Neural progenitor cell (in vitro differentiated cells): ENCODE measurements around the gene NOTCH1. TPM values are rescaled to one million over a fixed set of nuclear protein-coding genes. Genes with fewer than 3 reads are reported as not detected.

ENCODE experiments used
- DNase-seq: peaks from one replicate; pipeline ENCODE4 v3.0.0-alpha.2; 2016; ENCODE audit warnings: low spot score
- H2AFZ ChIP-seq: fragments of 200-600 bp; sonication (generic); replicated peaks from 2 replicates; pipeline ENCODE4 v1.6.1; 2016; ENCODE audit warnings: antibody characterized with exemption
- H3F3A ChIP-seq: fragments of 200-600 bp; sonication (generic); 2 replicates; pipeline ENCODE4 v1.6.1; 2016; ENCODE audit warnings: antibody characterized with exemption, low read depth
- H3K27ac ChIP-seq: fragments of 200-600 bp; sonication (generic); 2 replicates; pipeline ENCODE4 v1.5.1; 2016; ENCODE audit warnings: mild to moderate bottlenecking
- H3K27me3 ChIP-seq: fragments of 200-600 bp; sonication (generic); 2 replicates; pipeline ENCODE4 v1.6.1; 2016; ENCODE audit warnings: mild to moderate bottlenecking, moderate library complexity
- H3K36me3 ChIP-seq: fragments of 200-600 bp; sonication (generic); 2 replicates; pipeline ENCODE4 v1.5.1; 2016
- H3K4me1 ChIP-seq: fragments of 200-600 bp; sonication (generic); 2 replicates; pipeline ENCODE4 v1.6.1; 2016; ENCODE audit warnings: mixed run types
- H3K4me2 ChIP-seq: fragments of 200-600 bp; sonication (generic); 2 replicates; pipeline ENCODE4 v1.6.1; 2016
- H3K4me3 ChIP-seq: fragments of 200-600 bp; sonication (generic); 2 replicates; pipeline ENCODE4 v1.5.1; 2016
- H3K79me2 ChIP-seq: fragments of 200-600 bp; sonication (generic); 2 replicates; pipeline ENCODE4 v1.6.1; 2016; ENCODE audit warnings: low read depth
- H3K9ac ChIP-seq: fragments of 200-600 bp; sonication (generic); 2 replicates; pipeline ENCODE4 v1.6.1; 2016
- H3K9me3 ChIP-seq: fragments of 200-600 bp; sonication (generic); 2 replicates; pipeline ENCODE4 v1.5.1; 2016; ENCODE audit warnings: low read depth
- H4K20me1 ChIP-seq: fragments of 200-600 bp; sonication (generic); 2 replicates; pipeline ENCODE4 v1.6.1; 2016; ENCODE audit warnings: low read depth
- H3K27ac Mint-ChIP-seq: 3 replicates; pipeline ENCODE4 v1.8.0; 2021; ENCODE audit warnings: mixed read lengths
- H3K27me3 Mint-ChIP-seq: 2 replicates; pipeline ENCODE4 v1.8.0; 2022; ENCODE audit warnings: low read depth, mild to moderate bottlenecking, inconsistent platforms, moderate library complexity, mixed read lengths; ENCODE audit not compliant: insufficient read depth
- H3K36me3 Mint-ChIP-seq: 3 replicates; pipeline ENCODE4 v1.8.0; 2021; ENCODE audit warnings: mixed read lengths
- H3K4me1 Mint-ChIP-seq: 3 replicates; pipeline ENCODE4 v1.8.0; 2021; ENCODE audit warnings: mixed read lengths
- H3K4me3 Mint-ChIP-seq: 3 replicates; pipeline ENCODE4 v1.8.0; 2021; ENCODE audit warnings: mild to moderate bottlenecking, moderate library complexity, mixed read lengths
- H3K9me3 Mint-ChIP-seq: 3 replicates; pipeline ENCODE4 v1.8.0; 2020; ENCODE audit warnings: mixed read lengths
- CTCF ChIP-seq: fragments of 200-600 bp; sonication (generic); IDR thresholded peaks from 2 replicates; pipeline ENCODE4 v1.5.1; 2017; ENCODE audit warnings: antibody characterized with exemption, mild to moderate bottlenecking
- EZH2 ChIP-seq: fragments of 200-600 bp; sonication (generic); IDR thresholded peaks from 2 replicates; pipeline ENCODE4 v1.6.1; 2017; ENCODE audit warnings: antibody characterized with exemption, mild to moderate bottlenecking, moderate library complexity
- EZH2phosphoT487 ChIP-seq: fragments of 200-600 bp; sonication (generic); IDR thresholded peaks from 2 replicates; pipeline ENCODE4 v1.6.1; 2017; ENCODE audit warnings: antibody characterized with exemption
- total RNA-seq: library from RNA; depleted of rRNA; stranded (reverse); fragments of >200 nt; gene quantifications from 2 replicates; pipeline ENCODE4 v1.2.3, GENCODE V29; 2015; ENCODE audit warnings: low replicate concordance

Gene NOTCH1
- total RNA-seq, 1 donor from 2014 or later, result 11.7 TPM

GRCh38 chr9:136501686-136502085, 44.2 kb downstream of the NOTCH1 start:
- Histone ChIP-seq H3K27me3 (no peaks in the 10 kb centered on the region), H3K4me3 (no peak overlapping the region), H3F3A (no peaks in the 10 kb centered on the region), H3K9ac (no peak overlapping the region), H3K79me2 (no peaks in the 10 kb centered on the region), H3K9me3 (no peaks in the 10 kb centered on the region), H3K4me1 (no peaks in the 10 kb centered on the region), H3K36me3 (no peaks in the 10 kb centered on the region), H3K27ac (no peak overlapping the region), H2AFZ (no peak overlapping the region), H4K20me1 (no peaks in the 10 kb centered on the region), H3K4me2 (no peak overlapping the region)
- DNase-seq, result no peak
- peaks cover 10% of the 10 kb centered on the region for H3K36me3 Mint-ChIP-seq
- no peak for TF ChIP-seq EZH2
- no peak for TF ChIP-seq EZH2phosphoT487
- TF ChIP-seq CTCF, result no peak
- peaks cover 2% of the 10 kb centered on the region for H3K27me3 Mint-ChIP-seq
- no peak overlapping the region for H3K27ac Mint-ChIP-seq
- peaks cover 3% of the 10 kb centered on the region for H3K4me1 Mint-ChIP-seq
- no peak overlapping the region for H3K4me3 Mint-ChIP-seq
- H3K9me3 Mint-ChIP-seq, result no peaks in the 10 kb centered on the region

GRCh38 chr9:136499935-136500910, 45.6 kb downstream of the NOTCH1 start:
- Histone ChIP-seq H3K9me3 (no peaks in the 10 kb centered on the region), H3K9ac (no peak overlapping the region), H3K27ac (no peak overlapping the region), H3K4me1 (no peaks in the 10 kb centered on the region), H3K79me2 (no peaks in the 10 kb centered on the region), H3K27me3 (no peaks in the 10 kb centered on the region), H3F3A (no peaks in the 10 kb centered on the region), H3K36me3 (no peaks in the 10 kb centered on the region), H2AFZ (no peak overlapping the region), H3K4me2 (no peak overlapping the region), H3K4me3 (no peak overlapping the region), H4K20me1 (peaks cover 1% of the 10 kb centered on the region)
- H3K4me1 Mint-ChIP-seq, result peaks cover 3% of the 10 kb centered on the region
- no peak for TF ChIP-seq CTCF
- no peak for TF ChIP-seq EZH2
- TF ChIP-seq EZH2phosphoT487, result no peak
- no peak for DNase-seq
- peaks cover 13% of the 10 kb centered on the region for H3K36me3 Mint-ChIP-seq
- peaks cover 2% of the 10 kb centered on the region for H3K27me3 Mint-ChIP-seq
- no peak overlapping the region for H3K4me3 Mint-ChIP-seq
- no peak overlapping the region for H3K27ac Mint-ChIP-seq
- no peaks in the 10 kb centered on the region for H3K9me3 Mint-ChIP-seq

DNA sequence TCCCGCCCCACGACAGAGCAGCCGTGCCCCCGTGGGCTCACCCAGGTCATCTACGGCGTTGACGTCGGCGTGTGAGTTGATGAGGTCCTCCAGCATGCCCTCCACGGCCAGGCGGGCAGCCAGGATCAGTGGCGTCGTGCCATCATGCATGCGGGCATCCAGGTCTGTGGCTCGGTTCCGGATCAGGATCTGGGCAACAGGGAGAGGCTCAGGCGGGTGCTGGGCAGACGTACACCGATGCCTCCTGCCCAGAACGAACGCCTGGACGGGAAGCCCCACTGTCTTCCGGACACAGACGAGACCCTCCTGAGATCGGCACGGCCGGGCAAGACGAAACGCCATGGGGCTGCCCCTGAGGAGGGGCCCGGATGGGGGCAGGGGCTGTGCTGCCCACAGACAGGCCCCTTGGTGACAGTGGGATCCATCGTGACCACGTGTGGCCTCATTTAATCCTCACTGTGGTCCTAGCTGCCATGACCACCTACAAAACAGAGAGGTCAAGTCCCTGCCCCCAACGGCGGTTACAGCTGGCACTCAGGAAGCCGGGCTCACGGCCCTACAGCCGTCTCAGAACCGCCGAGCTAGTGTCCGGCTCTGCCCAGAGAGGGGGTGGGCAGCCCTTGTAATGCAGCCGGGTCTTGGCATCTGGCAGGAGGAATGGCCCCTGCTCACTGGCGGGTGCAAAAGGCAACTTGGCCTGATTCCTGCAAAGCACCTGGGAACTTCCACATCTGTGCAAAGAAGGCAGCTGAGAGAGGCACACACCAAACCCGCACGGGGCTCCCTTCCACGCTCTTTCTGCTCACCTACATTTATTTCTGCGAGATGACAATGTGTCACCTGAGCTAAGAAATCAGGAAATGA, 46.5 kb downstream of the NOTCH1 start:
- H3K27me3 ChIP-seq, result no peaks in the 10 kb centered on the region
- no peak for DNase-seq
- Mint-ChIP-seq H3K27me3 (peaks cover 2% of the 10 kb centered on the region), H3K9me3 (no peaks in the 10 kb centered on the region), H3K27ac (no peak overlapping the region), H3K4me1 (peaks cover 3% of the 10 kb centered on the region), H3K4me3 (no peak overlapping the region), H3K36me3 (peaks cover 13% of the 10 kb centered on the region)
- no peak overlapping the region for H3K4me3 ChIP-seq
- H3K9me3 ChIP-seq, result no peaks in the 10 kb centered on the region
- H4K20me1 ChIP-seq, result peaks cover 7% of the 10 kb centered on the region
- H3K4me1 ChIP-seq, result no peaks in the 10 kb centered on the region
- H2AFZ ChIP-seq, result no peak overlapping the region
- no peaks in the 10 kb centered on the region for H3K36me3 ChIP-seq
- H3K4me2 ChIP-seq, result no peak overlapping the region
- H3F3A ChIP-seq, result no peaks in the 10 kb centered on the region
- no peak for TF ChIP-seq EZH2phosphoT487
- TF ChIP-seq EZH2, result no peak
- no peak for TF ChIP-seq CTCF
- H3K9ac ChIP-seq, result no peak overlapping the region
- no peak overlapping the region for H3K27ac ChIP-seq
- no peaks in the 10 kb centered on the region for H3K79me2 ChIP-seq
